OCI-LY7 (cell line): ENCODE results near the gene CPTP. TPM values are rescaled to one million over a fixed set of nuclear protein-coding genes. Genes with fewer than 3 reads are reported as not detected.
"Not testable (repeated sequence)": the region's sequence is repeated elsewhere in the genome, so short reads cannot be mapped to it uniquely, and the experiment has no call there.

Experiments
- BruUV-seq: library from RNA; stranded (reverse); fragments of 400-500 nt; replicated peaks from 2 replicates; lab custom pipeline; 2021; lab: Mats Ljungman, UMichigan
- CTCF ChIA-PET: fragments of 300-600 bp; sonication (Branson Sonifier 250); formaldehyde crosslinking; loops from one replicate; lab custom pipeline; 2022; ENCODE audit warnings: antibody characterized with exemption; ENCODE audit not compliant: unreplicated experiment; lab: Charles Lee
- POLR2A ChIA-PET: fragments of 300-600 bp; sonication (Branson Sonifier 250); formaldehyde crosslinking; loops from one replicate; lab custom pipeline; 2022; ENCODE audit warnings: antibody characterized with exemption; lab: Charles Lee
- DNase-seq: peaks from one replicate; pipeline ENCODE4 v3.0.0-alpha.2; 2015; ENCODE audit warnings: low spot score
- H2AFZ ChIP-seq: fragments of 200-600 bp; sonication (generic), shearing (Covaris generic); 2 replicates; pipeline ENCODE4 v1.6.1; 2014; ENCODE audit warnings: mild to moderate bottlenecking, antibody characterized with exemption, low read length, moderate library complexity
- H3K27ac ChIP-seq: fragments of 200-600 bp; sonication (generic); 2 replicates; pipeline ENCODE4 v1.5.1; 2014; ENCODE audit warnings: mixed run types, low read depth, mild to moderate bottlenecking, moderate library complexity, low read length, inconsistent platforms; ENCODE audit not compliant: poor library complexity, severe bottlenecking
- H3K36me3 ChIP-seq: fragments of 200-600 bp; sonication (generic); 2 replicates; pipeline ENCODE4 v1.6.1; 2014; ENCODE audit warnings: mild to moderate bottlenecking, antibody characterized with exemption, low read length, moderate library complexity, mixed read lengths; ENCODE audit not compliant: insufficient read depth
- H3K4me1 ChIP-seq: fragments of 200-600 bp; sonication (generic); 2 replicates; pipeline ENCODE4 v1.5.1; 2014; ENCODE audit warnings: mild to moderate bottlenecking, low read length; ENCODE audit not compliant: insufficient read depth, poor library complexity, severe bottlenecking
- H3K4me2 ChIP-seq: fragments of 200-600 bp; sonication (generic); 2 replicates; pipeline ENCODE4 v1.6.1; 2014; ENCODE audit warnings: mild to moderate bottlenecking, low read length
- H3K4me3 ChIP-seq: fragments of 200-600 bp; sonication (generic); 2 replicates; pipeline ENCODE4 v1.5.1; 2014; ENCODE audit warnings: mild to moderate bottlenecking, low read depth, low read length; ENCODE audit not compliant: poor library complexity, severe bottlenecking
- H3K79me2 ChIP-seq: fragments of 200-600 bp; sonication (generic); 2 replicates; pipeline ENCODE4 v1.6.1; 2016; ENCODE audit warnings: low read depth, mild to moderate bottlenecking, low read length, moderate library complexity, mixed read lengths; ENCODE audit not compliant: insufficient read depth
- H3K9me2 ChIP-seq: fragments of 200-600 bp; sonication (generic); 2 replicates; pipeline ENCODE4 v1.6.1; 2016; ENCODE audit warnings: mild to moderate bottlenecking, low read length, mixed read lengths; ENCODE audit not compliant: insufficient read depth
- H3K9me3 ChIP-seq: fragments of 200-600 bp; sonication (generic); 2 replicates; pipeline ENCODE4 v1.6.1; 2014; ENCODE audit warnings: mild to moderate bottlenecking, mixed run types, low read length, mixed read lengths
- H4K20me1 ChIP-seq: fragments of 200-600 bp; sonication (generic); 2 replicates; pipeline ENCODE4 v1.6.1; 2014; ENCODE audit warnings: mild to moderate bottlenecking, antibody characterized with exemption, low read length, moderate library complexity, mixed read lengths; ENCODE audit not compliant: insufficient read depth
- CTCF ChIP-seq: fragments of 200-600 bp; sonication (generic); conservative IDR thresholded peaks from 2 replicates; pipeline ENCODE4 v1.5.1; 2014; ENCODE audit warnings: mild to moderate bottlenecking, antibody characterized with exemption, low read length, moderate library complexity, mixed read lengths
- EZH2phosphoT487 ChIP-seq: fragments of 200-600 bp; sonication (generic); IDR thresholded peaks from 2 replicates; pipeline ENCODE4 v1.6.1; 2018; ENCODE audit warnings: low read depth, borderline replicate concordance, mild to moderate bottlenecking, mixed run types, antibody characterized with exemption, low read length, moderate library complexity, mixed read lengths
- intact Hi-C: fragments of 100-400 bp; cut with micrococcal nuclease; formaldehyde crosslinking; loops from one replicate; pipeline ENCODE4 v1.10.0; 2022; ENCODE audit not compliant: unreplicated experiment
- total RNA-seq, 2 experiments: library from RNA; depleted of rRNA in 1 of 2; stranded (reverse); fragments of >200 nt in 1 of 2; shearing (Covaris generic) in 1 of 2; gene quantifications; 2 replicates each; pipeline ENCODE4 v1.2.3, GENCODE V29; 2014 to 2022

The CPTP gene
- total RNA-seq, 2 experiments from 2014 or later, result 16.6 to 20.6 TPM

GRCh38 chr1:1367315-1367714 lies 42.7 kb downstream of the CPTP start:
- H3K9me2 ChIP-seq, result no peaks in the 10 kb centered on the region
- H3K9me3 ChIP-seq, result peaks cover 17% of the 10 kb centered on the region
- H2AFZ ChIP-seq, result no peak overlapping the region
- no peak for DNase-seq
- intact Hi-C loops, result no loop called here
- peaks cover 10% of the 10 kb centered on the region for H3K4me1 ChIP-seq
- no TSS peak for BruUV-seq
- no peak overlapping the region for H3K4me3 ChIP-seq
- peaks cover 21% of the 10 kb centered on the region; the same call in 1 of the 2 replicates for H3K36me3 ChIP-seq
- ChIA-PET POLR2A (no interaction called here), CTCF (no interaction called here)
- H3K4me2 ChIP-seq, result no peak overlapping the region
- H4K20me1 ChIP-seq, result no peaks in the 10 kb centered on the region
- H3K79me2 ChIP-seq, result no peaks in the 10 kb centered on the region
- no peak for TF ChIP-seq EZH2phosphoT487
- no peak for TF ChIP-seq CTCF
- H3K27ac ChIP-seq, result no peak overlapping the region

GRCh38 chr1:1370094-1370493 lies 45.5 kb downstream of the CPTP start:
- peaks cover 17% of the 10 kb centered on the region for H3K9me3 ChIP-seq
- intact Hi-C loops, H3K4me2 ChIP-seq, BruUV-seq, H4K20me1 ChIP-seq, DNase-seq, H2AFZ ChIP-seq, H3K27ac ChIP-seq, CTCF ChIA-PET, H3K9me2 ChIP-seq, H3K4me3 ChIP-seq, POLR2A ChIA-PET: not testable (repeated sequence)
- H3K36me3 ChIP-seq, result peaks cover 38% of the 10 kb centered on the region
- H3K79me2 ChIP-seq, result peaks cover 20% of the 10 kb centered on the region
- peaks cover 25% of the 10 kb centered on the region for H3K4me1 ChIP-seq

GRCh38 chr1:1370771-1371300 lies 46.2 kb downstream of the CPTP start:
- H3K79me2 ChIP-seq, result peaks cover 20% of the 10 kb centered on the region
- H3K4me2 ChIP-seq, result no peak overlapping the region
- H3K9me3 ChIP-seq, result peaks cover 15% of the 10 kb centered on the region
- H3K4me3 ChIP-seq, result no peak overlapping the region
- H3K27ac ChIP-seq, result no peak overlapping the region
- H3K9me2 ChIP-seq, result no peaks in the 10 kb centered on the region
- no TSS peak for BruUV-seq
- CTCF ChIA-PET, result no interaction called here
- POLR2A ChIA-PET, result no interaction called here
- H2AFZ ChIP-seq, result no peak overlapping the region
- H3K36me3 ChIP-seq, result peaks cover 38% of the 10 kb centered on the region
- H4K20me1 ChIP-seq, result no peaks in the 10 kb centered on the region
- intact Hi-C loops, result no loop called here
- TF ChIP-seq EZH2phosphoT487 (no peak), CTCF (no peak)
- no peak for DNase-seq
- peaks cover 26% of the 10 kb centered on the region for H3K4me1 ChIP-seq
